Cardiac muscle cell (in vitro differentiated cells and primary cell): ENCODE measurements around the gene ASPM. TPM values are rescaled to one million over a fixed set of nuclear protein-coding genes. Genes with fewer than 3 reads are reported as not detected.
A peak's percentile ranks its signal among the peaks of the same experiment; 100 is the strongest.

Source experiments
- DNase-seq, 2 donors: peaks; one replicate each; pipeline versions ENCODE4 v3.0.0 to v3.0.0-alpha.2; 2010 to 2017; ENCODE audit warnings: low read depth in 1 of 2, low spot score in 1 of 2
- H3K27ac ChIP-seq: fragments of 200-600 bp; sonication (generic); 2 replicates; pipeline ENCODE4 v1.5.1; 2016
- H3K27me3 ChIP-seq: fragments of 200-600 bp; sonication (generic); 2 replicates; pipeline ENCODE4 v1.6.0; 2016; ENCODE audit warnings: control low read depth
- H3K36me3 ChIP-seq: fragments of 200-600 bp; sonication (generic); 2 replicates; pipeline ENCODE4 v1.5.1; 2016; ENCODE audit warnings: control low read depth
- H3K4me1 ChIP-seq: fragments of 200-600 bp; sonication (generic); 2 replicates; pipeline ENCODE4 v1.8.1; 2017; ENCODE audit warnings: low read depth, mild to moderate bottlenecking, mixed run types
- H3K4me3 ChIP-seq: fragments of 200-600 bp; sonication (generic); 2 replicates; pipeline ENCODE4 v1.5.1; 2016; ENCODE audit warnings: mild to moderate bottlenecking
- H3K9me3 ChIP-seq: fragments of 200-600 bp; sonication (generic); 2 replicates; pipeline ENCODE4 v1.5.1; 2017; ENCODE audit warnings: low read depth, mild to moderate bottlenecking, control low read depth
- polyA plus RNA-seq: library from polyadenylated mRNA; unstranded; fragments of >200 nt; fragmentation: Nextera tagmentation; extraction: Ambion mirVana; gene quantifications from 2 replicates; pipeline ENCODE4 v1.2.1, GENCODE V29; 2016
- total RNA-seq: library from RNA; depleted of rRNA; stranded (reverse); fragments of >200 nt; gene quantifications from 2 replicates; pipeline ENCODE4 v1.2.3, GENCODE V29; 2016
- TF ChIP-seq, protein P1 (sequence below): IDR thresholded peaks from 2 replicates; pipeline ENCODE4 v1.5.1; 2012; ENCODE audit warnings: low read depth, mild to moderate bottlenecking, low read length

The ASPM gene
- total and polyA plus RNA-seq, 2 experiments from 2014 or later = 3.4 to 43.7 TPM

DNA sequence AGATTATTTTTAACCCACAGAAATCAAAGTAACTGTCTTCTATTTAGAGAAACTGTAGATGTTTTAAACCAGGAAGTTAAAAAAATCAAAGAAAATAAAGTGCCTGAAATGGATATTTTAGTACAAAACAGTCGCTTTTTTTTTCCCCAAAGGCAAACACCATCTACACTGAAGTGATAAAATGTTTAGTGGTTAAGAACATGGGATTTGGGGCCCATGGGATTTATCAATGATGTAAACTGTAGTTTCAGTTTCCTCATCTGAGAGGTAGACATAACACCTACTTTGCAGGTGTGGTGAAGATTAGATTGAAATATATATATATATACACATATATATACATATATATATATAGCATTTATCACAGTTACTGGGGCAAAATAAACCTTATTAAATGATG lies 22.1 kb downstream of the ASPM start:
- H3K4me1 ChIP-seq = no peaks in the 10 kb centered on the region
- no peak overlapping the region for H3K4me3 ChIP-seq
- no peak for DNase-seq
- no peak overlapping the region for H3K27ac ChIP-seq
- H3K36me3 ChIP-seq = peaks cover 18% of the 10 kb centered on the region
- no peaks in the 10 kb centered on the region for H3K27me3 ChIP-seq
- no peaks in the 10 kb centered on the region for H3K9me3 ChIP-seq
- TF ChIP-seq, protein P1, sequence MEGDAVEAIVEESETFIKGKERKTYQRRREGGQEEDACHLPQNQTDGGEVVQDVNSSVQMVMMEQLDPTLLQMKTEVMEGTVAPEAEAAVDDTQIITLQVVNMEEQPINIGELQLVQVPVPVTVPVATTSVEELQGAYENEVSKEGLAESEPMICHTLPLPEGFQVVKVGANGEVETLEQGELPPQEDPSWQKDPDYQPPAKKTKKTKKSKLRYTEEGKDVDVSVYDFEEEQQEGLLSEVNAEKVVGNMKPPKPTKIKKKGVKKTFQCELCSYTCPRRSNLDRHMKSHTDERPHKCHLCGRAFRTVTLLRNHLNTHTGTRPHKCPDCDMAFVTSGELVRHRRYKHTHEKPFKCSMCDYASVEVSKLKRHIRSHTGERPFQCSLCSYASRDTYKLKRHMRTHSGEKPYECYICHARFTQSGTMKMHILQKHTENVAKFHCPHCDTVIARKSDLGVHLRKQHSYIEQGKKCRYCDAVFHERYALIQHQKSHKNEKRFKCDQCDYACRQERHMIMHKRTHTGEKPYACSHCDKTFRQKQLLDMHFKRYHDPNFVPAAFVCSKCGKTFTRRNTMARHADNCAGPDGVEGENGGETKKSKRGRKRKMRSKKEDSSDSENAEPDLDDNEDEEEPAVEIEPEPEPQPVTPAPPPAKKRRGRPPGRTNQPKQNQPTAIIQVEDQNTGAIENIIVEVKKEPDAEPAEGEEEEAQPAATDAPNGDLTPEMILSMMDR = no peak

DNA sequence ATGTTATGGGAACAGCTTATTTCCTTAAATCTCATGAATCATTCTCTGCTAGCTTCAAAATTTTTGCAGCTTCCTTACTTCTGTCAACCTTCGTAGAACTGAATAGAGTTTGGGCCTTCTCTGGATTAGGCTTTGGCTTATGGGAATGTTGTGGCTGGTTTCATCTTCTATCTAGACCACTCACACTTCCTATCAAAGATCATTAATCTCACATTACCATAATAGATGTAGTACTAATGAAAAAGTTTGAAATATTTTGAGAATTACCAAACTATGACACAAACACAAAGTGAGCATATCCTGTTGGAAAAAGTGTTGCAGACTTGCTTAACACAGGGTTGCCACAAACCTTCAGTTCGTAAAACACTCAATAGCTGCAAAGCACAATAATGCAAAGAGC lies 30.3 kb downstream of the ASPM start:
- TF ChIP-seq, protein P1 = no peak
- H3K4me3 ChIP-seq = no peak overlapping the region
- H3K27ac ChIP-seq = no peak overlapping the region
- DNase-seq = no peak
- H3K36me3 ChIP-seq = peaks cover 6% of the 10 kb centered on the region
- H3K4me1 ChIP-seq = no peaks in the 10 kb centered on the region
- H3K27me3 ChIP-seq = no peaks in the 10 kb centered on the region
- no peaks in the 10 kb centered on the region for H3K9me3 ChIP-seq

DNA sequence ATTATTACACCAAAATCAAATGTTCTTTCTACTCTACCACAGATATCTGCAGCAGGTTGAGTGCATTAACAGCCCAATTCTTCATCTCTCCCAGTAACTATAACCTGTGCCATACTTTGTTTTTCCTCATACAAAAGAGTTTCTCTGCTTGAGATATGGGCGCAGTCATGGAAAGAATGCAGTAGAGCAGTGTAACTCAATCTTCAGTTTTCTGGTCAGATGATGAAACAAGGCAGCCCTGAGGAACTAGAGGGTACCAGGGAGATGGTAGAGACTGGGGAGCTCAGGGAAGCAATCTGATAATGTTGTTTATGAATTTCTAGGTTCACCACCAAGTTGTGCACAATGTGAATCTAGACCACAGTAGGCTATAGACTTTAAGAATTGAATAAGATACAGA lies 39.6 kb downstream of the ASPM start:
- no peak overlapping the region for H3K27ac ChIP-seq
- TF ChIP-seq, protein P1 = no peak
- H3K36me3 ChIP-seq = peaks cover 4% of the 10 kb centered on the region

DNA sequence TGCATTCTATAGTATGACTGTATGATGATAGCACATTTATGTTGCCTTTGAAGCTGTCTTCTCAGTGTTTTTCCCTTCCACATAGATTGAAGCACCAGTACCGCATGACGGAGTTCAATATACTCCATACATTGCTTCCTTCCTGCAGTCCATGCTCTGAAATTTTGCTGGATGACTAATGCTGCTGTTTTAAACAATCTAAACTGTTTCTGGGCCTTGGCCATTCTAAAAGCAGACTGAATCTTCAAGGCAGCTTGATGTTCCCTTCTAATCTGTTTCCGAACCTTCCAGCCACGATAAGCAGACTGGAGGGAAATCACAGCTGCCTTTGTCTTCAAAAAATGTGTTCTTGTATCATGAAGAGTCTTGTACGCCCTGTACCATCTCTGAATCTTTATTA lies 43.2 kb downstream of the ASPM start:
- H3K27ac ChIP-seq = no peak overlapping the region
- TF ChIP-seq, protein P1 = no peak
- H3K9me3 ChIP-seq = no peaks in the 10 kb centered on the region
- H3K4me1 ChIP-seq = peaks cover 12% of the 10 kb centered on the region
- no peak overlapping the region for H3K4me3 ChIP-seq
- DNase-seq = peak in 1 of 2 donors; percentile 68
- H3K27me3 ChIP-seq = no peaks in the 10 kb centered on the region
- peaks cover 4% of the 10 kb centered on the region for H3K36me3 ChIP-seq

More for the DNA sequence above, 39.6 kb downstream of the ASPM start:
- H3K27me3 ChIP-seq = no peaks in the 10 kb centered on the region
- H3K4me1 ChIP-seq = no peaks in the 10 kb centered on the region
- no peak for DNase-seq
- no peaks in the 10 kb centered on the region for H3K9me3 ChIP-seq
- H3K4me3 ChIP-seq = no peak overlapping the region

DNA sequence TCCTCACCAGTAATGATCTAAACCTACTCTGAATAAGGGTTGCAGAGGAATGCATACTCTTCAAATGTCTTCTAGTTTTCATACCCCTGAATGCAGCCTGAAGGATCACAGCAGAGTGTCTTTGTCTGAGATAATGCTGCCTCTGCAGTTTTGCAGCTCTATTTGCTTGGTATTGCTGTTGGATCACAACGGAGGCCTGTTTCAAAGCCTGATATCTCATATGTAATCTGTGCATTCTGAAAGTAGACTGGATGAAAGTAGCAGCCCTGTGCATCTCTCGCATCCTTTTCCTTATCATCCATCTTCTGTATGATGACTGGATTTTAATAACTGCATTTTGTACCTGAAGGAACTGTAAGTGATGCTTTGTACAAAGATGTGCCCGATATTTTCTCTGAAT lies 44.5 kb downstream of the ASPM start:
- Histone ChIP-seq H3K4me3 (no peak overlapping the region), H3K27me3 (no peaks in the 10 kb centered on the region), H3K36me3 (peaks cover 4% of the 10 kb centered on the region), H3K27ac (no peak overlapping the region), H3K9me3 (no peaks in the 10 kb centered on the region), H3K4me1 (peaks cover 12% of the 10 kb centered on the region)
- TF ChIP-seq, protein P1 = no peak
- no peak for DNase-seq

DNA sequence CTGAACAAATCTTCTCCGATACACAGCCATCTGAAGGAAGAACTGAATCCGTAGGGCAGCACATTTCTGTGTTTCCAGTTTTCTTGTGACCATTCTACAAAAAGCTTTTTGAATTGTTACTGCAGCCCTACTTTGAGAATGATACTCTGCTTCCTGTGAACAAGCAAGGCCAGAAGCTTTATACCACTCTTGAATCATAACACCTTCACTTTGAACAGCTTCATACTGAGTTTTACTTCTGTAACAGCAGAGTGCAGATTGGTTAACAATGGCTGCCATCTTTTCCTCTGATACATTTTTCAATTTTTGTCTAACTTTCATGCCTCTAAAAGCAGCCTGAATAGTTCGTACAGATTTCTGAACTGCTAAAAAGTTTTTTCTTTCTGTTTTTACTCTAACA lies 45.8 kb downstream of the ASPM start:
- Histone ChIP-seq H3K4me3 (no peak overlapping the region), H3K27me3 (no peaks in the 10 kb centered on the region), H3K9me3 (no peaks in the 10 kb centered on the region), H3K27ac (peak overlapping the region; percentile 20), H3K36me3 (peaks cover 4% of the 10 kb centered on the region), H3K4me1 (peaks cover 22% of the 10 kb centered on the region)
- TF ChIP-seq, protein P1 = no peak
- DNase-seq = peak in 1 of 2 donors; percentile 1
